Measurements from ENCODE around the gene APLF.
A peak's percentile ranks its signal among the peaks of the same experiment; 100 is the strongest.
"Not testable (repeated sequence)": the region's sequence is repeated elsewhere in the genome, so short reads cannot be mapped to it uniquely, and the experiment has no call there.

The APLF gene

DNA sequence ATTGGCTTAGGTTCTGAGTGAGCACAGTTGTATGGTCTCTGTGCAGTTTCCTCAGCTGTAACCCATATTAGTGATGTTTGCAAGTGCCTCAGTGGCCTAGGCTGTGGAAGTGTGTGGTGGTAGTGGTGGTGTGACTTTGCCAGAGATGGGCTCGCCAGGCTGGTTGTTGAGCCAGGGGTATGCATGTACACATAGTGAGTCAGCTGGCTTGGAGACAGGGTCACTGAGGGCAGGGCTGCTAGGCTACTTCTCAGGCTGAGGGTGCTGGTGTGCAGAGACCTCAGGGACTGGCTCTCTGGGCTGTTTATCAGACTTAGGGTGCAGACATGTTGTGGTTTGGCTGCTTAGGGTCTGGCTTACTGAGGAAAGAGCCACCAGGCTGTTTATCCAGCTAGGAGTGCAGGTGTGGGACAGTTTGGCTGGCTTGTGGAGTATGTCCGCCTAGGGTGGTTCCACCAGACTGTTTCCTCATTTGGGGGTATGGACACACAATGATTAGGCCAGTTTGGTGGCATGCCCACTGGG, 15.0 kb downstream of the APLF start:
- no peak for DNase-seq

DNA sequence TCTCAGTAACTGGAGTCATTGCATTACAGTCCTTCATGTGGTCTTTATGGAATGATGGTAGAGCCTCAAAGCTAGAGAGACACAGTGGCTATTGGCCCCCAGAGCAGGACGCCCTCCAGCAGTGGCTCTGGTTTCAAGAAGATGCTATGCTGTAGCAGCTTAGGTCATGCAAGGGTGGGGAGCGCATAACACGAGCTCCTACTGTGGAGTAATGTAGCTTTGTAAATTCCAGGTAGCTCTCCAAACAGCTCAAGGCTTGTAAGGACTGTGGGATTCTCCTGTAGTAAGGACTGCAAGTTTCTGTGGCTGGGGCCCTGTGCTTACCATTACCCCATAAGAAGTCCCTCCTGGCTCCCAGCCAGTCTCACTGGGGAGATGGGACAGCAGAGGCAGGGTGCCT, 15.6 kb downstream of the APLF start:
- DNase-seq, result no peak

GRCh38 chr2:68487773-68488355, 20.5 kb downstream of the APLF start:
- peak in 3 of 6 experiments; percentile 3 to 23 (median 23) for DNase-seq

DNA sequence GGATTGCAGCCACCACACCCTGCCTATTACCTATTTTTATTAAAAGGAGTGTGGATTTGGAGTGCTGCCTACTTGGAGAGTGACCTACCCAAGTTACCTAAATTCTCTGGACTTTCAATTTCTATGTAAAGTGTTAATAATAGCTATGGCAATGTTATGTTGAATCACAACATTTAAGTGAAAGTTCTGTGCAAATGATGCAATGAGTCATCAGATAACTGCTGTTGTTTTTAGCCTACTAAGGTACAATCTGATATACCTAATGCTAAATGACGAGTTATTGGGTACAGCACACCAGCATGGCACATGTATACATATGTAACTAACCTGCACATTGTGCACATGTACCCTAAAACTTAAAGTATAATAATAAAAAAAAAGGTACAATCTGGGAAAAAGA, 21.2 kb downstream of the APLF start:
- DNase-seq, result not testable (repeated sequence)

GRCh38 chr2:68489282-68489681, 21.9 kb downstream of the APLF start:
- DNase-seq, result no peak

GRCh38 chr2:68491582-68491981, 24.2 kb downstream of the APLF start:
- DNase-seq, result no peak

DNA sequence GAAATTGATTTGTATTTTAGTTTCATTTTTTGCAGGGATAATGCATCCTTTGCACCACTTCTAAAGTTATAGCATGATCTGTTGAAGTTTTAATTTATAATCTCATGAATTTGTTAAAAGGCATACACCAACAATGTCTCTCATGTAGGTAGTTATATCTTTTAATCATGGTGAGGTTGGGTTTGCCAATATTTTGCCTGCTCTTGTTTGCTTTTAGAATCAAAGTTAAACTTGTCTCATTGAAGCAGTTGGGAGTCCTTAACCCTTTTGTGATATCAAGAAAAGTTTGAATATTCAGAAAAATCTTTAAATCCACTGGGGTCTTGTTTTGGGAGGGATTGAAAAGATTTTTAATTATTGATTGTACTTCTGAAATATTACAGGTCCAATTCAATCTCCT, 31.7 kb downstream of the APLF start:
- DNase-seq, result no peak

GRCh38 chr2:68500649-68501048, 33.3 kb downstream of the APLF start:
- no peak for DNase-seq

DNA sequence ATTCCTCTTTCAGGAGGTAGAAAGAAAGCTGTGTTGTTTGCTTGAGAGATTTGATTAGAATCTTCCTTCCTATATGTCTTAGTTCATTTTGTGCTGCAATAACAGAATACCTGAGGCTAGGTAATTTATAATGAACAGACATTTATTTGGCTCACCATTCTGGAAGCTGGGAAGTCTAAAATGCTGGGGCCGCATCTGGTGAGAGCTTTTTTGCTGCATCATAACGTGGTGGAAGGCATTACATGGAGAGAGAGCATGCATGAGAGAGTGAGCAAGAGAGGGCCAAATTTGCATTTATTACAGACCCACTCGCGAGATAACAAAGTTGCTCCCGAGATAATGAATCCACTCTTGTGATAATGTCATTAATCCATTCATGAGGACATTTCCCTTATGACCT, 34.4 kb downstream of the APLF start:
- no peak for DNase-seq

- no peak for DNase-seq
Measured at GRCh38 chr2:68505603-68506159, 38.3 kb downstream of the APLF start.

- no peak for DNase-seq
Measured at GRCh38 chr2:68506170-68506569, 38.8 kb downstream of the APLF start.

GRCh38 chr2:68512326-68512725, 44.9 kb downstream of the APLF start:
- DNase-seq, result no peak

DNA sequence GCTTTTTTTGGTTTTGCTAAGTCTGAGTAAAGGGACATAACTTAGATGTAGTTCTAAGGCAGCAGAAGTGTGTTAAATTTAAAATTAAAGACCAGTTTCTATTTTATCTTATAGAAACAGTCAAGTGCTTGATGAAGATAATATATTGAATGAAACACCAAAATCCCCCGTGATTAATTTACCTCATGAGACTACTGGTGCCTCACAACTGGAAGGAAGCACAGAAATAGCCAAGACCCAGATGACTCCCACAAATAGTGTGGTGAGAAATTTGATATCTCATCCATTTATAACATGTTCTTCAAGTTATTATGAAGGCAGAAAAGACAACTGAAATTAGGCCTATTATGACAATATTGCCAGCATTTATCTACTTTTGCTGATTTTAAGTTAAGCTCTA, 45.6 kb downstream of the APLF start:
- no peak for DNase-seq

GRCh38 chr2:68514316-68514929, 47.0 kb downstream of the APLF start:
- DNase-seq, result no peak

DNA sequence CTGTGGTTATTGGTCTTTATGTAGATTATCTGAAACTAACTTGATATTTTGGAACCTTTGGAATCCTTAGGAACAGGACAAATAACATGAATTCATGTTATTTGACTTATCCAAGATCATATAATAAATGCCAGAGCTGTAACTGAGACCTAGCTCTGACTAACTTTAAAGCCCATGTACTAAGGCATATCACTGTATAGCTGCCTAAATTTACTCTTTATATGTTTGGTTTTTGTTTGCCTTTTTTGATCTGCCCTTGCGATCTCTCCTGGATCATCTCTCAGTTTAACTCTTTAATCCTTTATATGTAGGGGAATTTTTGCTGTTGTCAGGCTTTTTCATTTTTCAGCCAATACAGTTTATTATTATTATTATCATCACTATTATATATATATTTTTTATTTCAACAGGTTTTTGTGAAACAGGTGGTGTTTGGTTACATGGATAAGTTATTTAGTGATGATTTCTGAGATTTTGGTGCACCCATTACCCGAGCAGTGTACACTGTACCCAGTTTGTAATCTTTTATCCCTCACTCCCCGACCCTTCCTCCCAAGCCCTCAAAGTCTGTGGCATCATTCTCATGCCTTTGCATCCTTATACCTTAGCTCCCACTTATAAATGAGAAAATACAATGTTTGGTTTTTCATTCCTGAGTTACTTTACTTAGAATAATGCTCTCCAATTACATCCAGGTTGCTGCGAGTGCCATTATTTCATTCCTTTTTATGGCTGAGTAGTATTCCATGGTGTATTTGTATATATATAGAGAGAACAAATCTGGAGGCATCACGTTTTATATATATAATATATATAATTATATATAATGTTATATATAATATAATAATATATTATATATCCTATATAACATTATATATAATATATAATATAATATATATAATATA, 48.9 kb downstream of the APLF start:
- DNase-seq, result peak in 2 of 6 experiments; percentile 48 to 50

DNA sequence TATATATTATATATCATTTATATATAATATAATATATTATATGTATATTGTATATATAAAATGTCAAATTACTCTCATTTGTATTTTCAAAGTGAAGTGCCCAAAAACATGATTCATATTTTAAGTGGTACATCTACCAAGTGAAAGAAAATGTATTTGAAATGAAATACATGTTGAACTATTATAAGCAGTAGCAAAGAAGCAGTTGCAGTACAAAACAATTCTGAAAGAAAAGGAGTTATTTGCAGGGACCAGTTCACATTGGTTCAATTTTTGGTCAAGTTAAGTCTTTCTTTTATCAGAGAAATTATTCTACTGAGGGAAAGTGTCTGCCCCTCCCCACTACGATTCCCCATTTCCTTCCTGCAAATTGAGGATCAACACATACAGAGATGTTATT, 51.9 kb downstream of the APLF start:
- DNase-seq, result peak in 2 of 6 experiments; percentile 14 to 33

DNA sequence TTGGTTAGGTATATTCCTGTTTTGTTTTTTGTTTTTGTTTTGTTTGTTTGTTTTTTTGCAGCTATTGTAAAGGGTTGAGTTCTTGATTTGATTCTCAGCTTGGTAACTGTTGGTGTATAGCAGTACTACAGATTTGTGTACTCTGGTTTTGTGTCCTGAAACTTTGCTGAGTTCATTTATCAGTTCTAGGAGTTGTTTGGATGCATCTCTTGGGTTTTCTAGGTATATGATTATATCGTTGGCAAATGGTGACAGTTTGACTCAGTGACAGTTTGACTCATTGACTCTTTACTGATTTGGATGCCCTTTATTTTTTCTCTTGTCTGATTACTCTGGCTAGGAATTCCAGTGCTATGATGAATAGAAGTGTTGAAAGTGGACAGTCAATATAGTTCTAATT, 53.7 kb downstream of the APLF start:
- DNase-seq, result no peak

GRCh38 chr2:68526943-68527342, 59.6 kb downstream of the APLF start:
- DNase-seq, result not testable (repeated sequence)

DNA sequence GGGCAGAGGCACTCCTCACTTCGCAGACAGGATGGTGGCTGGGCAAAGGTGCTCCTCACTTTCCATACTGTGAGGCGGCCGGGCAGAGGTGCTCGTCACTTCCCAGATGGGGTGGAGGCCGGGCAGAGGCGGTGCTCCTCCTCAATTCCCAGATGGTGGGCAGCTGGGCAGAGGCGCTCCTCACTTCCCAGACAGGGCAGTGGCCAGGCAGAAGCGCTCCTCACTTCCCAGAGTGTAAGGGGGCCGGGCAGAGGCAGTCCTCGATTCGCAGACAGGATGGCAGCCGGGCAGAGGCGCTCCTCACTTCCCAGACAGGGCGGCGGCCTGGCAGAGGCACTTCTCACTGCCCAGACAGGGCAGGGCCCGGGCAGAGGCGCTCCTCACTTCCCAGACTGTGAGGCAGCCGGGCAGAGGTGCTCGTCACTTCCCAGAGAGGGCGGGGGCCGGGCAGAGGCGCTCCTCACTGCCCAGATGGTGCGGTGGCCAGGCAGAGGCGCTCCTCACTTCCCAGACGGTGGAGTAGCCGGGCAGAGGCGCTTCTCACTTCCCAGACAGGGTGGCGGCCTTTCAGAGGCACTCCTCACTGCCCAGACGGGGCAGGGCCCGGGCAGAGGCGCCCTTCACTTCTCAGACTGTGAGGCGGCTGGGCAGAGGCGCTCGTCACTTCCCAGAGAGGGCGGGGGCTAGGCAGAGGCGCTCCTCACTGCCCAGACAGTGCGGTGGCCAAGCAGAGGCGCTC, 60.1 kb downstream of the APLF start:
- DNase-seq, result not testable (repeated sequence)

GRCh38 chr2:68529156-68529555, 61.8 kb downstream of the APLF start:
- DNase-seq, result not testable (repeated sequence)

DNA sequence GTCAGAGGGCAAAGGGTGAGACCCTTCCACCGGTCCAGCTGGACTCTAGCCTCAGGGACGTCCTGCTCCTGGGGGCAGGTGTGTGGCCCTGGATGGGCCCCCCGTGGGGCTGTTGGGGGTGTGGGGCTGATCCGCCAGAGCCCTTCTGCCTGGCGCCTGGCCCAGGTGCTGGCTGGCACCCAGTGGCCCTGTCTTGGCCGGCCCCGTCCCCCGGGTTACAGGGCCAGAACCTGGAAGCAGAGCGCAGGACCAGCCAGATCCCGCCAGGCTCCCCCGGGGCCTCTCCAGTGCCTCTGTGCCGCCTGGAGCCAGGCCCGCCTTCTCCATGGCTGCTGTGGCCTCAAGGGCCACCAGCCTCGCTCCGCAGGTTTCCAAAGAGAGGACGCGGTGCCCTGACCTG, 62.3 kb downstream of the APLF start:
- not testable (repeated sequence) for DNase-seq

DNA sequence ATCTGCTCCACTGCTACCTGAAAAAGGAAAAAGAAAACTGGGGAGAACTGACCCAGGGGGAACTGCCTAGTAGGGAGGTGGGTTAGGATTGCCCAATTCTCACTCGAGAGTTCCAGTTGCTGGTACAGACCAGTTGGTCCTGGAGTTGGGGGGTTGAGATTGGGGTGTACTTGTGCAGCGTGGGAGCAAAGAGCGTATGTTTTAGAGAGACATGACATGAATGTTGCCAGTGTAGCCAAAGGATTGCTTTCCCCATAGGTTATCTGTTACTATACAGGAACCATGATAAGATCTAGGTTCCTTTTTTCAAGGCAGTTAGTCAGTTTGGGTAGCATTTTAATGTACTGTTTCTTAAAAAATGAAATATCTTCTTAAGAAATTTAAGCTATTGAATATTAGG, 68.6 kb downstream of the APLF start:
- DNase-seq, result no peak

- DNase-seq, result no peak
Measured at GRCh38 chr2:68537011-68537410, 69.6 kb downstream of the APLF start.
